ENCODE results near the gene SLC19A3.

- TF ChIP-seq MYC (IDR thresholded peaks at IDR 0.05; ENCODE audit: low read depth, low read length) (no peak), CTCF (IDR thresholded peaks at IDR 0.05; ENCODE audit: low read depth, low read length) (no peak), POLR2A (IDR thresholded peaks at IDR 0.05; ENCODE audit: extremely low read depth, insufficient read length) (no peak)
Measured at GRCh38 chr2:227653419-227653818, 64.4 kb downstream of the SLC19A3 start.
